Testis (tissue), 5 donors: ENCODE results near the gene GOLGA8A. TPM values are rescaled to one million over a fixed set of nuclear protein-coding genes. Genes with fewer than 3 reads are reported as not detected.

Source experiments
- DNase-seq: peaks from one replicate; pipeline ENCODE4 v3.0.0-alpha.2; 2019
- H3K27ac ChIP-seq, 2 donors: fragments of 200-600 bp; sonication (generic); one replicate each; pipeline ENCODE4 v1.5.1; 2019
- H3K27me3 ChIP-seq: fragments of 200-600 bp; sonication (generic); one replicate; pipeline ENCODE4 v1.5.1; 2019
- H3K36me3 ChIP-seq: fragments of 200-600 bp; sonication (generic); one replicate; pipeline ENCODE4 v1.5.1; 2017; ENCODE audit warnings: low read depth; ENCODE audit errors: missing control alignments
- H3K4me1 ChIP-seq: fragments of 200-600 bp; sonication (generic); one replicate; pipeline ENCODE4 v1.5.1; 2019
- H3K4me3 ChIP-seq, 2 donors: fragments of 200-600 bp; sonication (generic); one replicate each; pipeline ENCODE4 v1.5.1; 2017 to 2019
- H3K9me3 ChIP-seq: fragments of 200-600 bp; sonication (generic); one replicate; pipeline ENCODE4 v1.5.1; 2017
- CTCF ChIP-seq, 3 experiments: fragments of 450-650 bp in 2 of 3; fragments of 200-600 bp in 1 of 3; sonication (generic) in 1 of 3; IDR thresholded peaks; one replicate each; pipeline ENCODE4 v1.5.1; 2016 to 2019; ENCODE audit warnings: antibody characterized with exemption in 3 of 3, mild to moderate bottlenecking in 2 of 3, moderate library complexity in 1 of 3
- POLR2A ChIP-seq: fragments of 450-650 bp; IDR thresholded peaks from one replicate; pipeline ENCODE4 v1.6.1; 2017; ENCODE audit warnings: antibody characterized with exemption, mild to moderate bottlenecking, moderate library complexity
- WGBS, 2 donors: methylation state at CpG; one replicate each; pipeline ENCODE4 v1.1.5; 2018; 5-methylcytosine and 5-hydroxymethylcytosine counted together
- intact Hi-C: fragments of 100-400 bp; cut with DNase I; formaldehyde crosslinking; loops from one replicate; pipeline ENCODE4 v1.15.1; 2023; ENCODE audit warnings: low total_unique reads
- long read RNA-seq, 2 donors: transcript quantifications; one replicate each; lab custom pipeline, GENCODE V29; 2026
- polyA plus RNA-seq: library from polyadenylated mRNA; stranded (reverse); fragments of 350-450 nt; fragmentation: Illumina TruSeq; extraction: RNeasy Lipid Tissue Mini Kit (QIAGEN cat#74804); gene quantifications from one replicate; pipeline ENCODE4 v1.2.3, GENCODE V29; 2014; ENCODE audit warnings: low read depth, low replicate concordance; ENCODE audit not compliant: insufficient read depth
- total RNA-seq, 2 donors: library from RNA; depleted of rRNA; stranded (reverse); fragments of >200 nt; gene quantifications; one replicate each; pipeline ENCODE4 v1.2.3, GENCODE V29; 2016

GOLGA8A gene
- total RNA-seq, result 100 to 1,000 TPM; 121 to 136 TPM
- 67.7 TPM for polyA plus RNA-seq
- long read RNA-seq, donor 1, result 0 reads
- long read RNA-seq, donor 2, partial matches to known transcripts, result 0 of 1 reads
- long read RNA-seq, donor 2, other reads (novel, unspliced or antisense), result 0 of 1 reads

- peaks cover 7% of the 10 kb centered on the region for H3K4me1 ChIP-seq
- WGBS, 2 donors, result 0 to 1% methylated on average over 3 to 33 of the region's 33 CpGs
- peak within 1 kb of the TSS; percentile 58 to 68 for H3K4me3 ChIP-seq
- DNase-seq, result peak; percentile 91
- no peaks in the 10 kb centered on the region for H3K27me3 ChIP-seq
- intact Hi-C loops, result no loop called here
- TF ChIP-seq POLR2A, result no peak
- no peak for TF ChIP-seq CTCF (IDR thresholded peaks at IDR 0.05)
- H3K9me3 ChIP-seq, result no peaks in the 10 kb centered on the region
- H3K27ac ChIP-seq, result peak within 1 kb of the TSS in 1 of 2 donors; percentile 79
- no peaks in the 10 kb centered on the region for H3K36me3 ChIP-seq
Measured at GRCh38 chr15:34437687-34438086, at the start of gene GOLGA8A. Gene GOLGA8A (minus strand): TSS chr15:34437808. CDS start chr15:34389691, 48,117 bp downstream.

GRCh38 chr15:34483644-34484043 lies 46.0 kb upstream of the GOLGA8A start:
- no peak for TF ChIP-seq POLR2A
- no peak for TF ChIP-seq CTCF (IDR thresholded peaks at IDR 0.05)
- 89 to 91% methylated on average over 3 of the region's 3 CpGs for WGBS, 2 donors
- no peak overlapping the region for H3K4me3 ChIP-seq
- no peaks in the 10 kb centered on the region for H3K4me1 ChIP-seq
- DNase-seq, result no peak
- H3K27me3 ChIP-seq, result no peaks in the 10 kb centered on the region
- no peaks in the 10 kb centered on the region for H3K36me3 ChIP-seq
- intact Hi-C loops, result no loop called here
- H3K9me3 ChIP-seq, result no peaks in the 10 kb centered on the region
- H3K27ac ChIP-seq, result no peak overlapping the region

GRCh38 chr15:34481370-34481769 lies 43.8 kb upstream of the GOLGA8A start:
- DNase-seq, result no peak
- no peak for TF ChIP-seq POLR2A
- no peak for TF ChIP-seq CTCF (IDR thresholded peaks at IDR 0.05)
- H3K36me3 ChIP-seq, result no peaks in the 10 kb centered on the region

GRCh38 chr15:34473840-34474239 lies 36.2 kb upstream of the GOLGA8A start:
- H3K27ac ChIP-seq, result no peak overlapping the region
- WGBS, 2 donors, result 76 to 79% methylated on average over 1 of the region's 1 CpG
- intact Hi-C loops, result no loop called here
- H3K27me3 ChIP-seq, result no peaks in the 10 kb centered on the region
- no peaks in the 10 kb centered on the region for H3K9me3 ChIP-seq
- no peak for DNase-seq
- no peaks in the 10 kb centered on the region for H3K4me1 ChIP-seq
- TF ChIP-seq CTCF (IDR thresholded peaks at IDR 0.05) (no peak), POLR2A (no peak)
- H3K4me3 ChIP-seq, result no peak overlapping the region
- H3K36me3 ChIP-seq, result no peaks in the 10 kb centered on the region

More at GRCh38 chr15:34481370-34481769, 43.8 kb upstream of the GOLGA8A start:
- H3K4me1 ChIP-seq, result no peaks in the 10 kb centered on the region
- no peak overlapping the region for H3K27ac ChIP-seq
- WGBS, 2 donors, result 84 to 86% methylated on average over 3 of the region's 3 CpGs
- intact Hi-C loops, result no loop called here
- H3K4me3 ChIP-seq, result no peak overlapping the region
- H3K9me3 ChIP-seq, result no peaks in the 10 kb centered on the region
- no peaks in the 10 kb centered on the region for H3K27me3 ChIP-seq

- Histone ChIP-seq H3K27me3 (no peaks in the 10 kb centered on the region), H3K9me3 (no peaks in the 10 kb centered on the region), H3K4me1 (no peaks in the 10 kb centered on the region), H3K27ac (no peak overlapping the region), H3K4me3 (no peak overlapping the region), H3K36me3 (no peaks in the 10 kb centered on the region)
- intact Hi-C loops, result no loop called here
- WGBS, 2 donors, result 79 to 88% methylated on average over 2 of the region's 2 CpGs
- no peak for DNase-seq
- TF ChIP-seq POLR2A, result no peak
- no peak for TF ChIP-seq CTCF (IDR thresholded peaks at IDR 0.05)
Measured at GRCh38 chr15:34472947-34473346, 35.3 kb upstream of the GOLGA8A start.
